Nephron (organoid): ENCODE data around the gene CDH12.
"Not testable (repeated sequence)": the region's sequence is repeated elsewhere in the genome, so short reads cannot be mapped to it uniquely, and the experiment has no call there.

Experiments
- H3K27ac Mint-ChIP-seq, 3 experiments: 2 replicates each; pipeline ENCODE4 v1.8.0; 2020; ENCODE audit warnings: mixed read lengths in 3 of 3, mild to moderate bottlenecking in 2 of 3, moderate library complexity in 1 of 3
- H3K27me3 Mint-ChIP-seq: 2 replicates; pipeline ENCODE4 v1.8.0; 2021; ENCODE audit warnings: low read depth, mild to moderate bottlenecking, moderate library complexity, mixed read lengths
- H3K36me3 Mint-ChIP-seq: 2 replicates; pipeline ENCODE4 v1.8.0; 2020; ENCODE audit warnings: low read depth, mixed read lengths
- H3K4me1 Mint-ChIP-seq: 2 replicates; pipeline ENCODE4 v1.8.0; 2020; ENCODE audit warnings: mixed read lengths
- H3K4me3 Mint-ChIP-seq, 3 experiments: 2 replicates each; pipeline ENCODE4 v1.8.0; 2020; ENCODE audit warnings: mild to moderate bottlenecking in 3 of 3, mixed read lengths in 3 of 3, moderate library complexity in 2 of 3
- H3K9me3 Mint-ChIP-seq: 2 replicates; pipeline ENCODE4 v1.8.0; 2020; ENCODE audit warnings: mixed read lengths
- CTCF ChIP-seq, 3 experiments: fragments of 200-600 bp; sonication (generic); IDR thresholded peaks; one replicate each; pipeline ENCODE4 v1.5.0; 2021; ENCODE audit warnings: antibody characterized with exemption in 3 of 3; ENCODE audit not compliant: unreplicated experiment in 3 of 3

The CDH12 gene

GRCh38 chr5:22344000-22344399, 509.1 kb downstream of the CDH12 start:
- H3K9me3 Mint-ChIP-seq, result no peaks in the 10 kb centered on the region
- H3K4me1 Mint-ChIP-seq, result no peaks in the 10 kb centered on the region
- H3K27ac Mint-ChIP-seq, result no peak overlapping the region
- no peaks in the 10 kb centered on the region for H3K27me3 Mint-ChIP-seq
- no peak overlapping the region for H3K4me3 Mint-ChIP-seq
- no peaks in the 10 kb centered on the region for H3K36me3 Mint-ChIP-seq
- TF ChIP-seq CTCF (IDR thresholded peaks at IDR 0.05; ENCODE audit: unreplicated experiment in 3 of 3), result no peak

- Mint-ChIP-seq H3K4me1 (no peaks in the 10 kb centered on the region), H3K36me3 (no peaks in the 10 kb centered on the region), H3K9me3 (peaks cover 9% of the 10 kb centered on the region), H3K27ac (no peak overlapping the region), H3K27me3 (no peaks in the 10 kb centered on the region), H3K4me3 (no peak overlapping the region)
- TF ChIP-seq CTCF (IDR thresholded peaks at IDR 0.05; ENCODE audit: unreplicated experiment in 3 of 3), result no peak
Measured at GRCh38 chr5:22341406-22341805, 511.7 kb downstream of the CDH12 start.

GRCh38 chr5:22332949-22333348, 520.2 kb downstream of the CDH12 start:
- H3K27me3 Mint-ChIP-seq, H3K27ac Mint-ChIP-seq, H3K36me3 Mint-ChIP-seq, H3K4me1 Mint-ChIP-seq, H3K4me3 Mint-ChIP-seq: not testable (repeated sequence)
- peaks cover 34% of the 10 kb centered on the region for H3K9me3 Mint-ChIP-seq

- TF ChIP-seq CTCF (IDR thresholded peaks at IDR 0.05; ENCODE audit: unreplicated experiment in 3 of 3), result no peak
- H3K27ac Mint-ChIP-seq, result no peak overlapping the region
- H3K27me3 Mint-ChIP-seq, result no peaks in the 10 kb centered on the region
- H3K4me3 Mint-ChIP-seq, result no peak overlapping the region
- peaks cover 13% of the 10 kb centered on the region for H3K9me3 Mint-ChIP-seq
- no peaks in the 10 kb centered on the region for H3K4me1 Mint-ChIP-seq
- peaks cover under 1% of the 10 kb centered on the region for H3K36me3 Mint-ChIP-seq
Measured at GRCh38 chr5:22329683-22330082, 523.5 kb downstream of the CDH12 start.

- no peak for TF ChIP-seq CTCF (IDR thresholded peaks at IDR 0.05; ENCODE audit: unreplicated experiment in 3 of 3)
- H3K4me3 Mint-ChIP-seq, result no peak overlapping the region
- H3K27ac Mint-ChIP-seq, result no peak overlapping the region
- H3K9me3 Mint-ChIP-seq, result no peaks in the 10 kb centered on the region
- H3K4me1 Mint-ChIP-seq, result no peaks in the 10 kb centered on the region
- H3K36me3 Mint-ChIP-seq, result no peaks in the 10 kb centered on the region
- H3K27me3 Mint-ChIP-seq, result no peaks in the 10 kb centered on the region
Measured at GRCh38 chr5:22319798-22320197, 533.3 kb downstream of the CDH12 start.

GRCh38 chr5:22316294-22316693, 536.9 kb downstream of the CDH12 start:
- Mint-ChIP-seq H3K36me3 (no peaks in the 10 kb centered on the region), H3K4me3 (no peak overlapping the region), H3K27ac (no peak overlapping the region), H3K27me3 (no peaks in the 10 kb centered on the region), H3K9me3 (no peaks in the 10 kb centered on the region), H3K4me1 (no peaks in the 10 kb centered on the region)
- no peak for TF ChIP-seq CTCF (IDR thresholded peaks at IDR 0.05; ENCODE audit: unreplicated experiment in 3 of 3)

- not testable (repeated sequence) for H3K4me1 Mint-ChIP-seq, H3K4me3 Mint-ChIP-seq, H3K9me3 Mint-ChIP-seq, H3K27ac Mint-ChIP-seq, H3K27me3 Mint-ChIP-seq, H3K36me3 Mint-ChIP-seq
Measured at GRCh38 chr5:22315052-22315451, 538.1 kb downstream of the CDH12 start.
